DOHH2 (cell line): ENCODE data around the gene PTPRN2.

Experiments used
- CTCF ChIP-seq: fragments of 200-600 bp; sonication (generic); IDR thresholded peaks from one replicate; pipeline ENCODE4 v1.5.1; 2014; ENCODE audit warnings: antibody characterized with exemption, mild to moderate bottlenecking, low read depth, low read length; ENCODE audit not compliant: poor library complexity, severe bottlenecking
- EZH2phosphoT487 ChIP-seq: fragments of 200-600 bp; sonication (generic); IDR thresholded peaks from 2 replicates; pipeline ENCODE4 v1.6.1; 2017; ENCODE audit warnings: borderline replicate concordance, mild to moderate bottlenecking, antibody characterized with exemption, low read length, moderate library complexity, mixed read lengths

- no peak for TF ChIP-seq CTCF
- no peak for TF ChIP-seq EZH2phosphoT487
Observed at GRCh38 chr7:158030566-158030965, 557.1 kb downstream of the PTPRN2 start.
